Measurements from ENCODE around the gene PCDHB1.
"Not testable (repeated sequence)": the region's sequence is repeated elsewhere in the genome, so short reads cannot be mapped to it uniquely, and the experiment has no call there.

The PCDHB1 gene

GRCh38 chr5:141094481-141095262, 43.5 kb downstream of the PCDHB1 start, which contains the start of gene PCDHB2:
PCDHB2 (plus strand) TSS chr5:141094615; CDS start chr5:141094791, 176 bp downstream.
- DNase-seq (ENCODE audit: insufficient read length) (no peak), FAIRE-seq (no peak)
- TF ChIP-seq TAF1 (IDR thresholded peaks at IDR 0.05; ENCODE audit: borderline replicate concordance, low read depth, low read length) (no peak), POLR2AphosphoS5 (IDR thresholded peaks at IDR 0.05; ENCODE audit: low read depth, low read length) (no peak), POLR2A (IDR thresholded peaks at IDR 0.05; ENCODE audit: low read depth, low read length) (no peak)

DNA sequence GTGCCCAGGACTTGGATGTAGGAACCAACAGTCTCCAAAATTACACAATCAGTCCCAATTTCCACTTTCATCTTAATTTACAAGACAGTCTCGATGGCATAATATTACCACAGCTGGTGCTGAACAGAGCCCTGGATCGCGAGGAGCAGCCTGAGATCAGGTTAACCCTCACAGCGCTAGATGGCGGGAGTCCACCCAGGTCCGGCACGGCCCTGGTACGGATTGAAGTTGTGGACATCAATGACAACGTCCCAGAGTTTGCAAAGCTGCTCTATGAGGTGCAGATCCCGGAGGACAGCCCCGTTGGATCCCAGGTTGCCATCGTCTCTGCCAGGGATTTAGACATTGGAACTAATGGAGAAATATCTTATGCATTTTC, 44.1 kb downstream of the PCDHB1 start:
- no peak for DNase-seq (ENCODE audit: insufficient read length)
- TF ChIP-seq TAF1 (IDR thresholded peaks at IDR 0.05; ENCODE audit: borderline replicate concordance, low read depth, low read length) (no peak), POLR2AphosphoS5 (IDR thresholded peaks at IDR 0.05; ENCODE audit: low read depth, low read length) (no peak), POLR2A (IDR thresholded peaks at IDR 0.05; ENCODE audit: low read depth, low read length) (no peak)
- no peak for FAIRE-seq

- not testable (repeated sequence) for FAIRE-seq; DNase-seq (ENCODE audit: insufficient read length)
These were observed 45.0 kb downstream of the PCDHB1 start for GRCh38 chr5:141096181-141096580.

DNA sequence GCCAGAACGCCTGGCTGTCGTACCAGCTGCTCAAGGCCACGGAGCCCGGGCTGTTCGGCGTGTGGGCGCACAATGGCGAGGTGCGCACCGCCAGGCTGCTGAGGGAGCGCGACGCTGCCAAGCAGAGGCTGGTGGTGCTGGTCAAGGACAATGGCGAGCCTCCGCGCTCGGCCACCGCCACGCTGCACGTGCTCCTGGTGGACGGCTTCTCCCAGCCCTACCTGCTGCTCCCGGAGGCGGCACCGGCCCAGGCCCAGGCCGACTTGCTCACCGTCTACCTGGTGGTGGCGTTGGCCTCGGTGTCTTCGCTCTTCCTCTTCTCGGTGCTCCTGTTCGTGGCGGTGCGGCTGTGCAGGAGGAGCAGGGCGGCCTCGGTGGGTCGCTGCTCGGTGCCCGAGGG, 45.4 kb downstream of the PCDHB1 start:
- not testable (repeated sequence) for DNase-seq (ENCODE audit: insufficient read length); FAIRE-seq

DNA sequence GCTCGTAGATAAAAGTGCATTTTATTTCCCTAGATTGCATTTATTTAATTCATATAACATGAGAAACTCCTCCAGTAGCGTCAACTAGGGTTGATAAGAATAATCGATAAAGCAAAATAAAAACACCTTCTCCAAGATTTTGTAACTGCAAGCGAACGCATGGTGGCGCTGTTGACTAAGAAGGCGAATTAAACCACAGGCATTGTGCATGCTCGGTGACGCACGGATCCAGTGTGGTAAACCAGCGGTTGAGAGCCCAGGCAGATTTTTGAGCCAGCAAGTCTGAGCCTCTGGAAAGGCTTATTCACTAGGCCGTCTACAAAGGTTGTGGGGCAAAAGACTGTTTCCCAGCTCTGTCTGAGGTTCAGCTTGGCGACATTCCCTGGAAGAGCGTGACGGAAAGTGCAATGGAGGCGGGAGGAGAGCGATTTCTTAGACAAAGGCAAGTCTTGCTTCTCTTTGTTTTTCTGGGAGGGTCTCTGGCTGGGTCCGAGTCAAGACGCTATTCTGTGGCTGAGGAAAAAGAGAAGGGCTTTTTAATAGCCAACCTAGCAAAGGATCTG, 49.1 kb downstream of the PCDHB1 start, which contains the start of gene PCDHB3:
PCDHB3 (plus strand) TSS at position 231 of the 563 bp plus-strand sequence; CDS start at position 408, 177 bp downstream.
- FAIRE-seq (no peak), DNase-seq (ENCODE audit: insufficient read length) (no peak)
- TF ChIP-seq POLR2A (IDR thresholded peaks at IDR 0.05; ENCODE audit: low read depth, low read length): no peak
- no peak for TF ChIP-seq TAF1 (IDR thresholded peaks at IDR 0.05; ENCODE audit: borderline replicate concordance, low read depth, low read length)
- no peak for TF ChIP-seq POLR2AphosphoS5 (IDR thresholded peaks at IDR 0.05; ENCODE audit: low read depth, low read length)

GRCh38 chr5:141101059-141101458, 49.9 kb downstream of the PCDHB1 start:
- TF ChIP-seq TAF1 (IDR thresholded peaks at IDR 0.05; ENCODE audit: borderline replicate concordance, low read depth, low read length) (no peak), POLR2A (IDR thresholded peaks at IDR 0.05; ENCODE audit: low read depth, low read length) (no peak), POLR2AphosphoS5 (IDR thresholded peaks at IDR 0.05; ENCODE audit: low read depth, low read length) (no peak)
- FAIRE-seq (no peak), DNase-seq (ENCODE audit: insufficient read length) (no peak)

GRCh38 chr5:141102070-141102469, 50.9 kb downstream of the PCDHB1 start:
- not testable (repeated sequence) for FAIRE-seq

GRCh38 chr5:141102471-141102870, 51.3 kb downstream of the PCDHB1 start:
- not testable (repeated sequence) for FAIRE-seq

More at GRCh38 chr5:141102070-141102469, 50.9 kb downstream of the PCDHB1 start:
- DNase-seq (ENCODE audit: insufficient read length): not testable (repeated sequence)

DNA sequence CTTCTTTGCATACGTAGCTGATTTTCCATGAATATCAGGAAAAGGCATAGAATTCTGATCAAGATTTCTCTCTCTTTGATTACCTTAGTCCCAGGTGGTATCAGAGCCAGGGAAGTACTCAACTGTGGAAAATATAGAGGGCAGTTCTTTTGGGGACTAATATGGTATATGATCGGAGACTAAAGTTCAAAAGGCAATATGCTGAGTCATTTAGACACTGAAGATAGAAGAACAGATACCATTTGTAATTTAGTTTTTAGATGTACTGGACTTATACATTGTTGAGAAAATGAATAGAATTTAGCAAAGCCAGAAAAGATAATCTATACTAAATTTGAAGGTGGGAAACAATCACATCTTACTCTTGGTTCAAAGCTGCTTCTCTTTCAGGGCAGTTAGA, 54.2 kb downstream of the PCDHB1 start:
- no peak for FAIRE-seq
- TF ChIP-seq POLR2AphosphoS5 (IDR thresholded peaks at IDR 0.05; ENCODE audit: low read depth, low read length) (no peak), TAF1 (IDR thresholded peaks at IDR 0.05; ENCODE audit: borderline replicate concordance, low read depth, low read length) (no peak)

More at GRCh38 chr5:141102471-141102870, 51.3 kb downstream of the PCDHB1 start:
- DNase-seq (ENCODE audit: insufficient read length): not testable (repeated sequence)

More for the DNA sequence above, 54.2 kb downstream of the PCDHB1 start:
- DNase-seq (ENCODE audit: insufficient read length): no peak

Measured in GM12892 (cell line).